Natural killer cell treated with Interleukin-12 subunit alpha and Interleukin-12 subunit beta and Interleukin-15 and Interleukin-18, amount 100 ng/mL, for 72 hours (primary cell): Measurements from ENCODE around the gene TAS1R1. TPM values are rescaled to one million over a fixed set of nuclear protein-coding genes. Genes with fewer than 3 reads are reported as not detected.

Experiments
- ATAC-seq, 2 donors: fragments of 150-1000 bp; cut with Tn5 transposase in 1 of 2; sonication (Bioruptor Pico), chemical (Tn5 transposase) in 1 of 2; 2 replicates each; pipeline ENCODE4 v1.10.0; 2021
- DNase-seq: peaks from one replicate; pipeline ENCODE4 v3.0.0; 2022; ENCODE audit warnings: low spot score
- H3K27ac Mint-ChIP-seq, 2 donors: 1 replicate in 1 of 2; 2 replicates in 1 of 2; pipeline ENCODE4 v1.8.0; 2022; ENCODE audit warnings: mixed read lengths in 2 of 2, mild to moderate bottlenecking in 1 of 2, moderate library complexity in 1 of 2
- H3K27me3 Mint-ChIP-seq, 2 donors: 1 replicate in 1 of 2; 2 replicates in 1 of 2; pipeline ENCODE4 v1.8.0; 2022; ENCODE audit warnings: mixed read lengths in 2 of 2
- H3K36me3 Mint-ChIP-seq: one replicate; pipeline ENCODE4 v1.8.0; 2022; ENCODE audit warnings: mixed read lengths
- H3K4me1 Mint-ChIP-seq, 2 donors: 1 replicate in 1 of 2; 2 replicates in 1 of 2; pipeline ENCODE4 v1.8.0; 2022; ENCODE audit warnings: low read depth in 2 of 2, mixed read lengths in 2 of 2, mild to moderate bottlenecking in 1 of 2
- H3K4me3 Mint-ChIP-seq: one replicate; pipeline ENCODE4 v1.8.0; 2022; ENCODE audit warnings: mixed read lengths
- H3K9me3 Mint-ChIP-seq: 2 replicates; pipeline ENCODE4 v1.8.0; 2022; ENCODE audit warnings: mixed read lengths
- total RNA-seq, 2 donors: library from RNA; stranded (reverse); gene quantifications; one replicate each; pipeline ENCODE4 v1.2.3, GENCODE V29; 2022

Gene TAS1R1
- total RNA-seq, 2 donors from 2014 or later, result not detected

DNA sequence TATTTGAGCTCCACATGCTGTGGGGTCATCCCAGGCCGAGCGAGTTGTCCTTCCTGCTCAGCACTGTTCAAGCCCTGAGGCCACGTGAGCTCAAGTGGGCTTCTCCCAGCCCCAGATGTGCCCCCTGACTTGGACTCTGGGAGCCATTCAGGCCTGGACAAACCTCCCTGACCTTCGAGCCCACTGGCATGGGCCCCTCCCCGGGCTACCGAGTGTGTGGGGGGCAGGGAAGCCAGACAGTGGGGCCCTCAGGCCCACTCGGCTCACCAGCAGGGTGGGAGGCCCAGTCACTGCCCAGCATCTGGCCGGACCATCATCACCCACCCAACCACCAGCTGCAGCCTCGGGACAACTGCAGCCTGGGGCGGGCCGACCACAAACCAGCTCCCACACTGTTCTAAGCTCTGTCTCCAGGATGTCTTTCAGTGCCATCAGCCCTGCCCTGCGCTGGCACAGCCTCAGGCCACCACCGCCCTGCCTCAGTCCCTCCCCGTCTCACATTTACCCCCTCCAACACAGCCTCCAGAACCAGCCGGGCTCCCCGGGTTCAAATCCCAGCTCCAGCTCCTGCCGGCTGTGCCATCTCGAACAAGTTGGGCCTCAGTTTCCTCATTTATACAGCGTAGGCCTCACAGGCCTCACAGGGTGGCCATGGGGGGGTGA, 42.7 kb upstream of the TAS1R1 start:
- H3K27me3 Mint-ChIP-seq, result no peaks in the 10 kb centered on the region
- no peak overlapping the region for H3K27ac Mint-ChIP-seq
- ATAC-seq (no peak), DNase-seq (no peak)
- H3K36me3 Mint-ChIP-seq, result no peaks in the 10 kb centered on the region
- no peak overlapping the region for H3K4me3 Mint-ChIP-seq
- H3K9me3 Mint-ChIP-seq, result no peaks in the 10 kb centered on the region
- H3K4me1 Mint-ChIP-seq, result no peaks in the 10 kb centered on the region

- no peaks in the 10 kb centered on the region for H3K4me1 Mint-ChIP-seq
- no peaks in the 10 kb centered on the region for H3K9me3 Mint-ChIP-seq
- no peak overlapping the region for H3K27ac Mint-ChIP-seq
- H3K36me3 Mint-ChIP-seq, result no peaks in the 10 kb centered on the region
- no peak for ATAC-seq
- no peak overlapping the region for H3K4me3 Mint-ChIP-seq
- DNase-seq, result no peak
- H3K27me3 Mint-ChIP-seq, result no peaks in the 10 kb centered on the region
Observed at GRCh38 chr1:6512908-6513280, 42.2 kb upstream of the TAS1R1 start.

- no peaks in the 10 kb centered on the region for H3K36me3 Mint-ChIP-seq
- DNase-seq, result no peak
Observed at GRCh38 chr1:6513320-6513801, 41.7 kb upstream of the TAS1R1 start.

DNA sequence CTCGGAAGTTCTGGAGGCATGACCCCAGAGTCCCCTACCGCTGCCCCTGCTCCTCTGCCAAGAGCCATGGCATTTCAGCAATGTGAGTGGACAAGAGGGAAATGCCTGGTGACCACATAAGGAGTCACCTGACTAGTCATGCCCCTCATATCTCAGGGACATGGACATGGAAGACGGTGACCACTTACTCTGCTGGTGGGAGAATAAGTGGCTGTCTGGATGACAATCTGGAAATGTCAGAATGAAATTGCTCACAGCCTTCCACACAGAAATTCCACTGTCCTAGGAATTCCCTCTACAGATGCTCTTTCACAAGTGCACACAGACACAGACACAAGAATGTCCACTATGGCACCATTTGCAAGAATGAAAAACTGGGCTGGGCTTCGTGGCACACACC, 39.3 kb upstream of the TAS1R1 start:
- Mint-ChIP-seq H3K9me3 (no peaks in the 10 kb centered on the region), H3K27ac (no peak overlapping the region), H3K27me3 (no peaks in the 10 kb centered on the region)

More at GRCh38 chr1:6513320-6513801, 41.7 kb upstream of the TAS1R1 start:
- Mint-ChIP-seq H3K4me3 (no peak overlapping the region), H3K9me3 (no peaks in the 10 kb centered on the region), H3K27ac (no peak overlapping the region), H3K27me3 (no peaks in the 10 kb centered on the region), H3K4me1 (no peaks in the 10 kb centered on the region)
- no peak for ATAC-seq

GRCh38 chr1:6517435-6517851, 37.7 kb upstream of the TAS1R1 start:
- ATAC-seq (no peak), DNase-seq (no peak)
- Mint-ChIP-seq H3K27me3 (no peaks in the 10 kb centered on the region), H3K9me3 (no peaks in the 10 kb centered on the region), H3K36me3 (no peaks in the 10 kb centered on the region), H3K4me1 (no peaks in the 10 kb centered on the region), H3K4me3 (no peak overlapping the region), H3K27ac (no peak overlapping the region)

More for the DNA sequence above, 39.3 kb upstream of the TAS1R1 start:
- DNase-seq (no peak), ATAC-seq (no peak)
- no peak overlapping the region for H3K4me3 Mint-ChIP-seq
- no peaks in the 10 kb centered on the region for H3K4me1 Mint-ChIP-seq
- H3K36me3 Mint-ChIP-seq, result no peaks in the 10 kb centered on the region

DNA sequence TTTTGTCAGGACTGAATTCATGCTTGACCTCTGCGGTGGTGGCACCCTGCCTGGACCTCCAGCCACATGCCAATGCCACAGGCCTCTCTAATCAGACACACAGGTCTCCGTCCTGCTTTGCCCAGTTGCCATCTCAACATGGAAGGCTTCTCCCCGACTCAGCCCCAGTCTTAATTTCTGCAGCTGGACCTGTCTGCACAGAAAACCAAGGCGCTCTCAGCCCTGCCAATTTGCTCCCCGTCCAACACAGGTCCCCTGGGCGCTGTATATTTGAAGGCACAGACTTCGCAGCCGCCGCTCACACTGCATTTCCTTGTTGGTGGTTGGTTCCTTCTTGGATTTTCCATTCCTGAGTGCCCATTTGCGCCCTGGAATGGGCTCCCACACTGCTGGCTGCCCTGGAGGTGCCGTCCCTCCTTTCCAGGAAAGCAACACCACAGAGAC, 35.6 kb upstream of the TAS1R1 start:
- no peaks in the 10 kb centered on the region for H3K4me1 Mint-ChIP-seq
- H3K27me3 Mint-ChIP-seq, result no peaks in the 10 kb centered on the region
- H3K27ac Mint-ChIP-seq, result no peak overlapping the region
- peaks cover 5% of the 10 kb centered on the region for H3K36me3 Mint-ChIP-seq
- peak in 1 of 2 donors; percentile 36 for ATAC-seq
- DNase-seq, result no peak
- no peak overlapping the region for H3K4me3 Mint-ChIP-seq
- no peaks in the 10 kb centered on the region for H3K9me3 Mint-ChIP-seq

- no peak for ATAC-seq
Observed at GRCh38 chr1:6519935-6520671, 35.0 kb upstream of the TAS1R1 start.

DNA sequence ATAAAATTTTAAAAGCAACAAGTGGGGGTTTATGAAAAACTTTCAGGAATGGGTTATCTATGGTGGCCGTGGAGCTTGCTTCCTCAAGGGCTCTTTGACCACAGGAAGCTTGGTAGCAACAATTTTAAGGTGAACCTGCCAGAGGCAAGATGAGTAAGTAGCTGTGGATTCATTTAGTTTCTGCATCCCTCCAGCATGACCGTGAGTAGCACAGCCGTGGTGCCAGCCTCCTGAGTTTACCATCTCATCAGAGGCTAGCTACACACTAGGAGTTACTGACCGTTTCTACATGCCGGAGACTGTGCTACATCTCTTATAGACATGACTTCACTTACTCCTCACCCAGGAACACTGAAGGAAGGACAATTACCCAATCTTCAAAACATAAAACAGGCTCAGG, 33.6 kb upstream of the TAS1R1 start:
- ATAC-seq, result no peak
- Mint-ChIP-seq H3K36me3 (peaks cover 5% of the 10 kb centered on the region), H3K9me3 (no peaks in the 10 kb centered on the region), H3K27ac (no peak overlapping the region), H3K27me3 (no peaks in the 10 kb centered on the region), H3K4me1 (no peaks in the 10 kb centered on the region), H3K4me3 (no peak overlapping the region)
- no peak for DNase-seq

More at GRCh38 chr1:6519935-6520671, 35.0 kb upstream of the TAS1R1 start:
- DNase-seq, result no peak
- H3K27me3 Mint-ChIP-seq, result no peaks in the 10 kb centered on the region
- no peaks in the 10 kb centered on the region for H3K9me3 Mint-ChIP-seq
- no peaks in the 10 kb centered on the region for H3K4me1 Mint-ChIP-seq
- no peak overlapping the region for H3K4me3 Mint-ChIP-seq
- H3K27ac Mint-ChIP-seq, result no peak overlapping the region
- H3K36me3 Mint-ChIP-seq, result peaks cover 5% of the 10 kb centered on the region

DNA sequence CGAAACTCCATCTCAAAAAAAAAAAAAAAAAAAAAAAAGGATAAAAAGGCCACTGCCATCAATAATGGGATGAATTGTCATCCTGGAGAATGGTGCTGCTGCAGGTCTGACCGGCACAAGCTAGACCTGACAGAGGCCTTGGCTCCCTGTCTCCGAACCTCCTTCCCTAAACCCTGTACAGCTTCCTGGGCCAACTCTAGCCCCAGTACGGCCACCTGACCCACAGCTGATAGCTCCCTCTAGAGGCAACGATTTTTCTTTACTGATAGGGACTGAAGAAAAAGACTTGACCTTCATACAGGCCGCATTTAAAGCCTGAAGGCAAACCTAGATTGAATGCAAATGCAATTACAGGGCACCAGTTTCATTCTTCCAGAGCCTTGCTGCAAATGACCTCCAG, 31.5 kb upstream of the TAS1R1 start:
- no peak overlapping the region for H3K4me3 Mint-ChIP-seq
- H3K9me3 Mint-ChIP-seq, result no peaks in the 10 kb centered on the region
- DNase-seq, result no peak
- peaks cover 0 to 4% of the 10 kb centered on the region in 2 donors for H3K4me1 Mint-ChIP-seq
- no peak for ATAC-seq
- no peaks in the 10 kb centered on the region for H3K27me3 Mint-ChIP-seq
- H3K36me3 Mint-ChIP-seq, result peaks cover 12% of the 10 kb centered on the region
- H3K27ac Mint-ChIP-seq, result no peak overlapping the region

- no peak for ATAC-seq
- no peak overlapping the region for H3K4me3 Mint-ChIP-seq
- DNase-seq, result no peak
- no peak overlapping the region for H3K27ac Mint-ChIP-seq
- peaks cover 0 to 4% of the 10 kb centered on the region in 2 donors for H3K4me1 Mint-ChIP-seq
- H3K9me3 Mint-ChIP-seq, result no peaks in the 10 kb centered on the region
- peaks cover 12% of the 10 kb centered on the region for H3K36me3 Mint-ChIP-seq
- no peaks in the 10 kb centered on the region for H3K27me3 Mint-ChIP-seq
Observed at GRCh38 chr1:6526316-6526715, 28.8 kb upstream of the TAS1R1 start.

GRCh38 chr1:6528492-6528891, 26.6 kb upstream of the TAS1R1 start:
- H3K27me3 Mint-ChIP-seq, result no peaks in the 10 kb centered on the region
- ATAC-seq (no peak), DNase-seq (no peak)
- no peak overlapping the region for H3K4me3 Mint-ChIP-seq
- peaks cover 17% of the 10 kb centered on the region for H3K36me3 Mint-ChIP-seq
- peaks cover 0 to 4% of the 10 kb centered on the region in 2 donors for H3K4me1 Mint-ChIP-seq
- no peaks in the 10 kb centered on the region for H3K9me3 Mint-ChIP-seq
- H3K27ac Mint-ChIP-seq, result no peak overlapping the region

DNA sequence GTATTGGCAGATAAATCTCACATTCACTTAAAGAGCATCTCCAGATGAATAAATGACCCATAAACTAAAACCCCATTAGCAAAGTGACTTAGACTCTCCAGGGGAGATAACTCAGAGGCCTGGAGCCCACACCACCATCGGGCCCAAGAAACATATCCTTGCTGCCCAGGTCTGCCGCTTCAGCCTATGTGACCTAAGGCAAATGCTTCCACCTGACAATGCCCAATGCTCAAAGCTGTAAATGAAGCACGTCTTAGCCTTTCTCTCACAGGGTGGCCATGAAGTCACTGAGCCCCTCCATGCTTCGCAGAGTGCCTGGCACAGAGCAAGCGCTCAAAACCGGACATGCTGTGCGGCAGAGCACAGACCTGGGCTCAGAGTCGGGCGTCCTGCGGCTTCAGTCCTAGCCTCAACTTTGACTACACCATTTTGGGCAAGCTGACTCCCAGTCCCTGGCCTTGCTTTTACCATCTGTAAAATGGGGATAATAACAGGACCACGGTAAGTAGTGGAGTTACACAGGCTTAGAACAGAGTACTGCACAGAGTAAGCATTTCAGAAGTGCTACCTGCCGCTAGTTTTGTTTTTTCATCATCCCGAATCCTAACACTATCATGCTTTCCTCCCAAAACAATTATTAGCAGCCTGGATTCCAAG, 24.5 kb upstream of the TAS1R1 start:
- DNase-seq (no peak), ATAC-seq (no peak)
- Mint-ChIP-seq H3K36me3 (peaks cover 13% of the 10 kb centered on the region), H3K27ac (no peak overlapping the region), H3K9me3 (no peaks in the 10 kb centered on the region), H3K4me1 (peaks cover 0 to 4% of the 10 kb centered on the region in 2 donors), H3K27me3 (no peaks in the 10 kb centered on the region), H3K4me3 (no peak overlapping the region)

DNA sequence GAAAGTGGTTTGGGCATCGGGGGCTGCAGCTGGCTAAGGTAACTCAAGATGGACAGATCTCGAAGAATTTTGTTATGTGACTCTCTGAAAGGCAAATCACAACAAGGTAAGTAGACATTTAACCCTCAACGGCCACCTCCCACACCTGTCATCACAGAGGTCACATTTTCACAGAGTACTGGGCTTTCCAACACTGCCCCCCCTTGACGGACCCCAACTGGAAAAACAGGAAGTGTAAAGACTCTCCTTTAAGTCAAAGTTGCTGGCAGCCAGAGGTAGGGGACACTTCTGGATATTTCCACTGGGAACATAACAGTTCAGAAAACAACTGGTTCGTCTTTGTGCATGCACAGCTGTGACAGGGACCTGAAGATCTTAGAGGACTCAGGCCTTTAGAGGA, 23.1 kb upstream of the TAS1R1 start:
- Mint-ChIP-seq H3K27me3 (no peaks in the 10 kb centered on the region), H3K4me3 (no peak overlapping the region), H3K4me1 (peaks cover 0 to 4% of the 10 kb centered on the region in 2 donors), H3K9me3 (no peaks in the 10 kb centered on the region), H3K27ac (no peak overlapping the region), H3K36me3 (peaks cover 13% of the 10 kb centered on the region)
- no peak for ATAC-seq
- DNase-seq, result no peak

DNA sequence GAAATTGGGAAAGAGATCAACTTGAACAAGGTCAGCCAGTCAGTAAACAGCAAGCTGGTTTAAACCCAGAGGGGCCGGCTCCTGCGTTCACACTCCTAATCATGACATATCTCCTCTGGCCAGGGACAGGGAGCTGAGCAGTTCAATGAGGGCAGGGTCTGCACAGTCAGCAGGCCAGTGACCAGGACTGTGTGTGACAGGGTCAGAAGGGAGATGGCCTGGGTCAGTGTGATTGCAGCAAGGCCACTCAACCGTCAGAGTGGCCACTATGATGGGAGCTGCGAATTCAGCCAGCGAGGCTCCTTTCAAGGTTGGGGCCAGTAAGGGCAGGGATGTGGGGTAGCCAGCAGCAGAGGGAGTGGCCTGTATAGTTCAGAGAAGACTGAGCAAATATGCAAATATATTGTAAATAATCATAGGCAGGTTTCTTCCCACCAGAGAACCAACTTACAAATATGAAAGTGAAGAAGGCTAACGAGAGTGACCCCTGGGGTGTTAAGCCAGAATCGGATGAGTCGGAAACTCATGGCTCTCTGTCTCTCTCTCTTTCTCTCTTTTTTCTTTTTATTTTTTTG, 20.8 kb upstream of the TAS1R1 start:
- no peak overlapping the region for H3K4me3 Mint-ChIP-seq
- H3K27ac Mint-ChIP-seq, result no peak overlapping the region
- ATAC-seq (no peak), DNase-seq (no peak)
- H3K36me3 Mint-ChIP-seq, result peaks cover 6% of the 10 kb centered on the region
- no peaks in the 10 kb centered on the region for H3K27me3 Mint-ChIP-seq
- H3K4me1 Mint-ChIP-seq, result peaks cover 0 to 2% of the 10 kb centered on the region in 2 donors
- no peaks in the 10 kb centered on the region for H3K9me3 Mint-ChIP-seq
